ENCODE results near the gene SLC25A38.

DNA sequence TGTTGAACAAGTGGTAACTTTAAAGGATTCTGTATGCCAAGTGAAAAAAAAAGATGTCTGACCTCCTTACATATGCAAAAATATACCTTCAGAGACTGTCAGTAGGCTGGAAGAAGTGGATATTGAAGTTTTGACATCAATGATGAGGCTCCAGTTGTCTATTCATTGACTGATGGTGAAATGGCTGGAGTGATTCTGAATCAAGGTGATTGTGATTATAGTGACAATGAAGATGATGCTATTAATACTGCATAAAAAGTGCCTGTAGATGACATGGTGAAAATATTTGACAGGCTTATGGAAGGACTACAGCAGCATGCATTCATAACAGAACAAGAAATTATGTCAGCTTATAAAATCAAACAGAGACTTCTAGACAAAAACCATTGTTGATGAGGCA lies 49.6 kb upstream of the SLC25A38 start:
- TF ChIP-seq, protein P1, sequence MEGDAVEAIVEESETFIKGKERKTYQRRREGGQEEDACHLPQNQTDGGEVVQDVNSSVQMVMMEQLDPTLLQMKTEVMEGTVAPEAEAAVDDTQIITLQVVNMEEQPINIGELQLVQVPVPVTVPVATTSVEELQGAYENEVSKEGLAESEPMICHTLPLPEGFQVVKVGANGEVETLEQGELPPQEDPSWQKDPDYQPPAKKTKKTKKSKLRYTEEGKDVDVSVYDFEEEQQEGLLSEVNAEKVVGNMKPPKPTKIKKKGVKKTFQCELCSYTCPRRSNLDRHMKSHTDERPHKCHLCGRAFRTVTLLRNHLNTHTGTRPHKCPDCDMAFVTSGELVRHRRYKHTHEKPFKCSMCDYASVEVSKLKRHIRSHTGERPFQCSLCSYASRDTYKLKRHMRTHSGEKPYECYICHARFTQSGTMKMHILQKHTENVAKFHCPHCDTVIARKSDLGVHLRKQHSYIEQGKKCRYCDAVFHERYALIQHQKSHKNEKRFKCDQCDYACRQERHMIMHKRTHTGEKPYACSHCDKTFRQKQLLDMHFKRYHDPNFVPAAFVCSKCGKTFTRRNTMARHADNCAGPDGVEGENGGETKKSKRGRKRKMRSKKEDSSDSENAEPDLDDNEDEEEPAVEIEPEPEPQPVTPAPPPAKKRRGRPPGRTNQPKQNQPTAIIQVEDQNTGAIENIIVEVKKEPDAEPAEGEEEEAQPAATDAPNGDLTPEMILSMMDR (IDR thresholded peaks at IDR 0.05; ENCODE audit: insufficient read depth, low read depth, low read length): no peak
- TF ChIP-seq EZH2 (IDR thresholded peaks at IDR 0.05; ENCODE audit: insufficient read depth, low read length): no peak
